ENCODE data around the gene WDR47.

- TF ChIP-seq CTCF (IDR thresholded peaks at IDR 0.05 in 2 of 3, conservative IDR thresholded peaks at IDR 0.05 in 1 of 3; ENCODE audit: control insufficient read depth in 2 of 3, extremely low read depth in 1 of 3, insufficient read depth in 1 of 3, low read depth in 3 of 3, low read length in 3 of 3) = no peak
- no peak for TF ChIP-seq EP300 (IDR thresholded peaks at IDR 0.05; ENCODE audit: borderline replicate concordance in 1 of 2, control insufficient read depth in 1 of 2, low read depth in 2 of 2, low read length in 2 of 2)
- TF ChIP-seq POLR2AphosphoS5 (IDR thresholded peaks at IDR 0.05; ENCODE audit: low read length) = no peak
- no peak for TF ChIP-seq LARP7 (IDR thresholded peaks at IDR 0.05)
Observed at GRCh38 chr1:109079240-109079622, 37.3 kb upstream of the WDR47 start.
